Activated CD8-positive, alpha-beta memory T cell treated with anti-CD3 and anti-CD28 coated beads, Interleukin-2, amount 50 U/mL, for 24 hours (primary cell): ENCODE data around the gene COMMD4.
"Not testable (repeated sequence)": the region's sequence is repeated elsewhere in the genome, so short reads cannot be mapped to it uniquely, and the experiment has no call there.

Experiments
- DNase-seq: peaks from one replicate; pipeline ENCODE4 v3.0.0-alpha.2; 2020; ENCODE audit errors: extremely low read depth

The COMMD4 gene

GRCh38 chr15:75332093-75332492 lies 3.8 kb upstream of the COMMD4 start:
- DNase-seq, result not testable (repeated sequence)

- DNase-seq, result not testable (repeated sequence)
Observed at GRCh38 chr15:75333654-75334419, 2.0 kb upstream of the COMMD4 start.

- no peak for DNase-seq
Observed at GRCh38 chr15:75335313-75335704, 554 bp upstream of the COMMD4 start.

- DNase-seq, result no peak
Observed at GRCh38 chr15:75338661-75339240, 2.9 kb downstream of the COMMD4 start.

GRCh38 chr15:75339531-75340240 lies 3.8 kb downstream of the COMMD4 start:
- no peak for DNase-seq

GRCh38 chr15:75342221-75342620 lies 6.4 kb downstream of the COMMD4 start:
- no peak for DNase-seq

- DNase-seq, result not testable (repeated sequence)
Observed at GRCh38 chr15:75343953-75344352, 8.1 kb downstream of the COMMD4 start.

GRCh38 chr15:75346796-75347221 lies 10.9 kb downstream of the COMMD4 start, which contains the start of gene NEIL1:
Gene NEIL1 (plus strand): TSS chr15:75347039. CDS start chr15:75348906, 1,867 bp downstream.
- DNase-seq, result no peak

GRCh38 chr15:75347222-75348033 lies 11.6 kb downstream of the COMMD4 start:
- DNase-seq, result no peak

GRCh38 chr15:75348034-75348561 lies 12.2 kb downstream of the COMMD4 start:
- no peak for DNase-seq

- DNase-seq, result no peak
Observed at GRCh38 chr15:75348562-75349350, 12.9 kb downstream of the COMMD4 start.

- not testable (repeated sequence) for DNase-seq
Observed at GRCh38 chr15:75349351-75349669, 13.4 kb downstream of the COMMD4 start.

GRCh38 chr15:75349851-75350588 lies 14.2 kb downstream of the COMMD4 start:
- DNase-seq, result peak; percentile 56

GRCh38 chr15:75350601-75351361 lies 14.9 kb downstream of the COMMD4 start:
- DNase-seq, result no peak

GRCh38 chr15:75352186-75353080 lies 16.6 kb downstream of the COMMD4 start:
- DNase-seq, result no peak

- DNase-seq, result no peak
Observed at GRCh38 chr15:75353604-75354003, 17.7 kb downstream of the COMMD4 start.

- DNase-seq, result no peak
Observed at GRCh38 chr15:75354454-75354853, 18.6 kb downstream of the COMMD4 start.

- DNase-seq, result no peak
Observed at GRCh38 chr15:75355369-75355768, 19.5 kb downstream of the COMMD4 start.
